ENCODE measurements around the gene PAIP2B.

GRCh38 chr2:71243634-71244301, 16.9 kb upstream of the PAIP2B start:
- no peak for TF ChIP-seq ARNTL (CRISPR knock-in tag; IDR thresholded peaks at IDR 0.05; ENCODE audit: borderline replicate concordance, low read depth)
- TF ChIP-seq BACH2 (CRISPR knock-in tag; IDR thresholded peaks at IDR 0.05; ENCODE audit: borderline replicate concordance), result no peak
- no peak for TF ChIP-seq GLIS3 (CRISPR knock-in tag; IDR thresholded peaks at IDR 0.05)

All from SK-N-SH treated with all-trans-retinoic acid at 6 μM for 48 hours (cell line).